Measurements from ENCODE around the gene MSMO1. TPM values are rescaled to one million over a fixed set of nuclear protein-coding genes. Genes with fewer than 3 reads are reported as not detected.

MSMO1 gene
- total and polyA plus RNA-seq, 11 donors = 6.0 to 28.4 (median 13.2) TPM

- H3K4me3 ChIP-seq = no peak overlapping the region
- no peaks in the 10 kb centered on the region for H3K27me3 ChIP-seq
- TF ChIP-seq CTCF (IDR thresholded peaks at IDR 0.05) (no peak), POLR2A (IDR thresholded peaks at IDR 0.05) (no peak)
- peaks cover 0 to 8% (median 0%) of the 10 kb centered on the region in 12 donors for H3K4me1 ChIP-seq
- no peak overlapping the region for H3K27ac ChIP-seq
- WGBS, 4 donors = 87 to 93% (median 91%) methylated on average over 2 of the region's 2 CpGs
- peaks cover 0 to 40% (median 21%) of the 10 kb centered on the region in 9 donors for H3K36me3 ChIP-seq
- ATAC-seq (no peak), DNase-seq (no peak)
- intact Hi-C loops (cut with DNase I) = no loop called here
- H3K9me3 ChIP-seq = no peaks in the 10 kb centered on the region
Measured at GRCh38 chr4:165312506-165312905, 15.0 kb upstream of the MSMO1 start.

DNA sequence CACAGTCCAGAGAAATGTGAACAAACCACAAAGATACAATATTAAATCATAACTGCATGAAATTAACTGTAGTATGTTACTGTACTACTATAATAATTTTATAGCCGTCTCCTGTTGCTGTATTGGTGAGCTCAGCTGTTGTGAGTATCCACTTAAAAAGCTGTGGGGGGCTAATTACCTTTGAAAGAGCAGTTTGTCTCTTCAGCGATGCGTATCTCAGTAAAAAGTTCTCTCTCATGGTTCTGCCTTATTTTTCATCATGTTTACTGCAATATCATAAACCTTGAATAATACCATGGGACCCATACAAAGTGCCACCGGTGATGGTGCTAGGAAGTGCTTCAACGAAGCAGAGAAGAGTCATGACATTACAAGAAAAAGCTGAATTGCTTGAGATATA lies 8.4 kb upstream of the MSMO1 start:
- intact Hi-C loops (cut with DNase I) = no loop called here
- DNase-seq = no peak
- WGBS, 4 donors = 96 to 98% (median 97%) methylated on average over 5 of the region's 5 CpGs
- ATAC-seq = no peak
- Histone ChIP-seq H3K27ac (no peak overlapping the region), H3K27me3 (no peaks in the 10 kb centered on the region), H3K4me1 (peaks cover 0 to 9% (median 0%) of the 10 kb centered on the region in 12 donors), H3K9me3 (no peaks in the 10 kb centered on the region), H3K36me3 (peaks cover 0 to 33% (median 5%) of the 10 kb centered on the region in 9 donors), H3K4me3 (no peak overlapping the region)
- TF ChIP-seq CTCF (IDR thresholded peaks at IDR 0.05) (no peak), POLR2A (IDR thresholded peaks at IDR 0.05) (no peak)

- Histone ChIP-seq H3K4me3 (no peak overlapping the region), H3K4me1 (peaks cover 0 to 9% (median 0%) of the 10 kb centered on the region in 12 donors), H3K36me3 (peaks cover 0 to 37% (median under 1%) of the 10 kb centered on the region in 9 donors), H3K27ac (no peak overlapping the region), H3K9me3 (no peaks in the 10 kb centered on the region), H3K27me3 (no peaks in the 10 kb centered on the region)
- TF ChIP-seq CTCF (IDR thresholded peaks at IDR 0.05) (no peak), POLR2A (IDR thresholded peaks at IDR 0.05) (no peak)
- 95 to 96% (median 95%) methylated on average over 5 of the region's 5 CpGs for WGBS, 4 donors
- DNase-seq = no peak
- ATAC-seq = no peak
- intact Hi-C loops (cut with DNase I) = no loop called here
Measured at GRCh38 chr4:165319509-165319908, 8.0 kb upstream of the MSMO1 start.

DNA sequence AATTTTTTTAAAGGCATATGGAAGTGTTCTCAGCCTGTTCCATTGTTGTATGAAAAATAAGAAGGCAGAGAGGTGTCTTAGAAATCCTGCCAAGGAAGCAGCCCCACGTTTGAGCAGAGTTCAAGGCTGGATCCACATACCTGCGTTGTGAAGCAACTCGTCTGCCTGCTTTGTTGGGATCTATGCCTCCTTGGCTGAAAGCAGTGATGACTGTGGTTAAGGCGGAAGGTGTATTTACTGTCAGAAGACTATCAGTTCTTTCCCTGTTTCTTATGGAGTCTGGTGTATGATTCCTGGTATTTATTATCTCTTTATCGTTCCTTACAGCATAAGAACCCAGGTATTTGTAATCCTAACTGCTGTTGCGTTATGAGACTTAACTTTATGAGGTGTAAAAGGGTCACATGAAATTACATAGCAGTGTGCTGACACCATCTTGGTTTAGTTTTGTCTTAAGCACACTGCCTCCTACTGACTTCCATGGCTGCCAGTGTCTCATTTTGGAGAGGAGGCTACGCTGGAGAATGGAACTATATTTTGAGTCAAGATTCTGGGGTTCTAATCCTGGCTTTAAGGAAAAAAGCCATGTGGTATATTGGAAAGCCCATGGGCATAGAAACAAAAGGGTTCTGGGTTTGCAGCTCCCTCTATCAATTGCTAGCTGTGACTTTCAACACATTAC lies 3.1 kb upstream of the MSMO1 start:
- WGBS, 4 donors = 90 to 94% (median 91%) methylated on average over 7 of the region's 7 CpGs
- peaks cover 0 to 35% (median 13%) of the 10 kb centered on the region in 12 donors for H3K4me1 ChIP-seq
- H3K36me3 ChIP-seq = peaks cover 0 to 15% (median 0%) of the 10 kb centered on the region in 9 donors
- DNase-seq = no peak
- intact Hi-C loops (cut with DNase I) = loop anchor here in 3 of 10 donors (2.0 to 10.0 kb wide), 3 partner anchors 116 to 120 kb away; partner anchors contain the start of gene KLHL2 (in 2 of the 3)
- H3K9me3 ChIP-seq = no peaks in the 10 kb centered on the region
- H3K27me3 ChIP-seq = no peaks in the 10 kb centered on the region
- H3K27ac ChIP-seq = no peak overlapping the region
- no peak for TF ChIP-seq POLR2A (IDR thresholded peaks at IDR 0.05)
- TF ChIP-seq CTCF (IDR thresholded peaks at IDR 0.05) = no peak
- H3K4me3 ChIP-seq = no peak overlapping the region
- ATAC-seq = no peak

Measured in heart left ventricle (tissue), 16 donors.